Stimulated activated CD8-positive, alpha-beta memory T cell treated with anti-CD3 and anti-CD28 coated beads, Interleukin-4, amount 100 ng/mL, for 1 hour (primary cell): Measurements from ENCODE around the gene S100Z.

Experiments
- DNase-seq, 2 donors: peaks; one replicate each; pipeline ENCODE4 v3.0.0-alpha.2; 2020; ENCODE audit warnings: low read depth in 2 of 2, low spot score in 1 of 2

Gene S100Z

DNA sequence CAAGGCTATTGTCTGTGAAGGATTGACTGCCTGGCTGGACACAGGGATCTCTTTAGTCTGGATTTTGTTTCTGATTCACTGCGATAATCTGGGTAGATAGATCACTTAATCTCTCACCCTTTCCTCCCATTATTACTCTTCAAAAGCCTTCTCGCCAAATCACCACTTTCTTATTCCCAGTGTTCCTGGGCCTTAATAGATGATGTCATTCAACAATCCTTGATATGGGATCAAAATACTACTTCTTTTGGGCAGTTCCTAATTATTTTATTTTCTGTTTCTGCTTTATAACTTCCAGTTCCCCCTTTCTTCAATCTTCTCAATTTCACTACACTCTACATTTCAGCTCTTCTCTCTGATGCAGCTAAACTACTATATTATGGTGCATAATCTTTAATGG lies 96.3 kb downstream of the S100Z start:
- no peak for DNase-seq

DNA sequence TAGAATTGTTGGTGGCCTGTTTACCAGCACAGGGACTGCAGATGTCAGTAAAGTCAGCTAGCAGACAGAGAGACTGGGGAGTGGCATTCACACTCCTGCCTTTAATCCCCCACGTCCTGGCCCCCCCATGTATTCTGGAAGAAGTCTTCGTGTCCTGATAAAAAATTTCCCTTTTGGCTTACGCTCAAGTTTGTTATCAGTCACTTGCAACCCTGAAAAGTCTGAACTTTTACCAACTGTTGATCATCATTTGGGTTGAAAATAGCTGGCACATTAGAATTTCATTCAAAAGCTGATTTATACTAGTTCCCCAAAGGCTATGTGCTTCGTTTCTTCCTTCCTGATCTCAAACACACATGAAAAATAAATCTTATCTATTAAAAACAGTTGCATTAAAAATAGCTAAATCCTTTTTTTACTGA lies 97.3 kb downstream of the S100Z start:
- no peak for DNase-seq

DNA sequence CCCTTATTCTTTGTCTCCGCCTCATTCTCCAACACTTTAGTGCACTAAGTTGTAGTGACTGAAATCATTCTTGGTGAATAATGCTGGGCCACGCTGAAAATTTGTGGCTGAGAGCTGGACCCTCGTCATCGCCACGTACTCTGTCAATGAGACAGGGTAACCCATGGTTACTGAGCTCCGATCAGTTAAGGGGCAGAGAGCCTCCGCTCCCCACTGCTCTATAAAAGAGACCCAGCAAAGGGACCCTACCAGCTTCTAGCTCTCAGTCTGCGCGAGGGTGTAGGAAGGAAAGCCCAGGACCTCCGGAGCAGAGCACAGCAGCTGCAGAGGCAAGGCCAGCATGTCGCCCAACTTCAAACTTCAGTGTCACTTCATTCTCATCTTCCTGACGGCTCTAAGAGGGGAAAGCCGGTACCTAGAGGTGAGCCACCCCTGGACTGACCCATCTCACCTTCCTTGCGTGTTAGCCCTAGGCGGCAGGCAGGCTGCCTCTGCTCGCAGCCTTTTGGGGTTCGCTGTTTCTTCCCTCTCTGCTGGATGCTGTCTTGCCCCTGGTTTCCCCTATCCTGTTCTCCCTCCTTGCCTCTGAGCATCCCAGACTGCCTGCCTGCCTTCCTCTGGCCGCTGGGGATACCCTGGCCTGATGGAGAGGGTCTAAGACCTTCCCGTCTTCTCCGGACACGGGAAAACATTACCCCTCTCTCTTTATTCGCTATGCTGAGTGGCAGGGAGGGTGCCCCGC lies 103.2 kb downstream of the S100Z start, which contains the start of gene CRHBP:
CRHBP (plus strand) TSS at position 251 of the 742 bp plus-strand sequence; CDS start at position 341, 90 bp downstream.
- DNase-seq, result no peak

GRCh38 chr5:76953551-76954382 lies 104.0 kb downstream of the S100Z start:
- DNase-seq, result no peak

GRCh38 chr5:76954383-76954763 lies 104.6 kb downstream of the S100Z start:
- no peak for DNase-seq

DNA sequence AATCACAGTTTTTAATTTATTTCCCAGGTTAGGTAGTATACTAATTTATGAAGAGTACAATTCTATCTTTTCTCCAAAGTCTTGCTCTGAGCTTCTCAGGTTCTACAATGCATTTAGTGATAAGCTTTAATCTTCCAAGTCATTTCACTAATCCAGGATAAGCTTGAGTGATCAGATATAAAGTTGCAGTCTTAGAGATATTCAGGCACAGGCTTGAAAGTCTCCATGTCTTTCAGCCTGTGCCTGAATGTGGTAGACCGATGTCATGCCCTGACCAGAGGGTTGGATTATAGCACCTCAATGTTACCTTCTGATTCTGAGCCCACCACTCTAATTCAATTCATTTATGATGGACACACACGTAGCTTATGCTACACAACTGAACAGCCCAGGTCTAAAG lies 106.2 kb downstream of the S100Z start:
- DNase-seq, result no peak

DNA sequence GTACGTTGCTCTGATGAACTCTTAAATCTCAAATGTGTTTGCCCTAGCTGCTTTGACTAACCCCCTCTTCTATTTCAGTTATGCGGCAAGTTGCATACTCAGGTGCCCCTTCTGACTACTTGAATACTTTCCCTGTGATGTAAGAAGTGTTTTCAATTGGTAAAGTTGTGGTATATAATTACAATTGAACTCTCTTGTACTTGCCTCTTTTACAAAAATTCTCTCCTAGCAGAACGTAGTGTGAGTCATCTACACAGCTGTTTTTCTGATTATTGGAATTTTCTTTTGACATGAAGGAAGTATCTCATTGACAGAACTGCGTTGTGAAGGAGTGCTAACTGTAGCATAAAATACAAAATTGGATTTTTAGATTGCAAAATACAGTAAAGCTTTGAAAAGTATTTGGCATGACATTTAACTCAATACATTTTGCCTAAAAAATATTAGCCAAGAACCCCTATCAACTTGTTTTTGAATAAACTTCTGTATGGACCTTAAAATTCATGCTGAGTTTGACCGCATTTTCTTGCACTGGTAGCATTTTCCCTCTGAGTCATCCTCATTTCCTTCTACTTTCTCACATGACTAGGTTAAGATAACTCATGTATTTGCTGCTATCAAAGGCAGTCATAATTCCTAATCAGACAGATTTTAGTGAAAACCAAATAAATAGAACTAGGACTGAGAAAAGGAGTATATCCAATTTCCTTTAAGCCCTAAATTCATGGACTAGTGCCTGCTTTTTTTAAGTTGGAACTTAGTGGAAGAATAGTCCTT lies 109.4 kb downstream of the S100Z start:
- DNase-seq, result no peak

GRCh38 chr5:76960004-76960625 lies 110.3 kb downstream of the S100Z start:
- no peak for DNase-seq

GRCh38 chr5:76964060-76964459 lies 114.2 kb downstream of the S100Z start:
- no peak for DNase-seq
